Liver (tissue), 3 donors: Measurements from ENCODE around the gene DIDO1.

Experiments used
- CTCF ChIP-seq: fragments of 150-350 bp; IDR thresholded peaks from 2 replicates; pipeline ENCODE4 v1.5.1; 2017; ENCODE audit warnings: improper control_type of control experiment, low read depth, low read length; ENCODE audit not compliant: missing input control
- EGR1 ChIP-seq, 2 donors: IDR thresholded peaks; 2 replicates each; pipeline ENCODE4 v1.6.1; 2016 to 2018; ENCODE audit warnings: antibody characterized with exemption in 2 of 2, low read depth in 2 of 2
- GABPA ChIP-seq, 2 donors: IDR thresholded peaks in 1 of 2; conservative IDR thresholded peaks in 1 of 2; 2 replicates each; pipeline ENCODE4 v1.6.1; 2016; ENCODE audit warnings: antibody characterized with exemption in 2 of 2, mild to moderate bottlenecking in 1 of 2, moderate library complexity in 1 of 2
- HNF4G ChIP-seq: IDR thresholded peaks from 2 replicates; pipeline ENCODE4 v1.6.1; 2016; ENCODE audit warnings: antibody characterized with exemption
- TAF1 ChIP-seq: conservative IDR thresholded peaks from 2 replicates; pipeline ENCODE4 v1.6.1; 2016; ENCODE audit warnings: antibody characterized with exemption, mild to moderate bottlenecking
- donor health status: healthy.
- donor health status: healthy.

GRCh38 chr20:62922451-62922921 lies 3.8 kb downstream of the DIDO1 start:
- TF ChIP-seq CTCF = no peak
- TF ChIP-seq HNF4G = no peak
- no peak for TF ChIP-seq GABPA (IDR thresholded peaks at IDR 0.05 in 1 of 2, conservative IDR thresholded peaks at IDR 0.05 in 1 of 2)
- TF ChIP-seq EGR1 (IDR thresholded peaks at IDR 0.05; ENCODE audit: low read depth in 2 of 2) = no peak
- TF ChIP-seq TAF1 = no peak
